Kidney (tissue), 14 donors: Measurements from ENCODE around the gene RANBP10. TPM values are rescaled to one million over a fixed set of nuclear protein-coding genes. Genes with fewer than 3 reads are reported as not detected.

Experiments
- DNase-seq, 5 donors: peaks; one replicate each; pipeline ENCODE4 v3.0.0-alpha.2; 2013 to 2020
- FAIRE-seq: peaks from 2 replicates; lab custom pipeline; 2012; peaks lifted over from hg19 to GRCh38; lab: Jason Lieb, UNC
- H3K27ac ChIP-seq, 2 donors: one replicate each; pipeline ENCODE4 v1.7.0; 2013; ENCODE audit warnings: low read depth in 2 of 2, low read length in 2 of 2, inconsistent platforms in 1 of 2
- H3K27me3 ChIP-seq: one replicate; pipeline ENCODE4 v1.7.1; 2013; ENCODE audit warnings: low read length, inconsistent platforms; ENCODE audit not compliant: control insufficient read depth, insufficient read depth
- H3K36me3 ChIP-seq, 3 donors: one replicate each; pipeline versions ENCODE4 v1.7.0 to v1.7.1; 2013; ENCODE audit warnings: low read length in 3 of 3, control low read depth in 1 of 3, inconsistent platforms in 1 of 3; ENCODE audit not compliant: insufficient read depth in 3 of 3, control insufficient read depth in 2 of 3
- H3K4me1 ChIP-seq, 3 donors: one replicate each; pipeline versions ENCODE4 v1.7.0 to v1.7.1; 2013; ENCODE audit warnings: low read length in 3 of 3, inconsistent platforms in 1 of 3, low read depth in 1 of 3; ENCODE audit not compliant: control insufficient read depth in 2 of 3, insufficient read depth in 2 of 3
- H3K4me3 ChIP-seq, 3 donors: one replicate each; pipeline versions ENCODE4 v1.7.0 to v1.8.1; 2013; ENCODE audit warnings: low read length in 3 of 3, control low read depth in 1 of 3, inconsistent platforms in 1 of 3
- H3K9ac ChIP-seq, 3 donors: one replicate each; pipeline versions ENCODE4 v1.7.0 to v1.7.1; 2013; ENCODE audit warnings: low read length in 3 of 3, control low read depth in 1 of 3, inconsistent platforms in 1 of 3
- H3K9me3 ChIP-seq, 3 donors: one replicate each; pipeline versions ENCODE4 v1.7.0 to v1.7.1; 2013; ENCODE audit warnings: low read length in 3 of 3, control low read depth in 1 of 3, inconsistent platforms in 1 of 3; ENCODE audit not compliant: control insufficient read depth in 2 of 3, insufficient read depth in 1 of 3
- CTCF ChIP-seq: IDR thresholded peaks from 3 replicates; pipeline ENCODE4 v1.5.1; 2012; ENCODE audit warnings: mild to moderate bottlenecking, moderate library complexity, borderline replicate concordance; ENCODE audit not compliant: insufficient read depth; ENCODE audit errors: extremely low read depth
- intact Hi-C: fragments of 100-400 bp; cut with DNase I; formaldehyde crosslinking; loops from one replicate; pipeline ENCODE4 v1.11.1; 2022
- polyA plus RNA-seq: library from polyadenylated mRNA; stranded (reverse); fragments of 350-450 nt; fragmentation: Illumina TruSeq; extraction: RNeasy Lipid Tissue Mini Kit (QIAGEN cat#74804); gene quantifications from one replicate; pipeline ENCODE4 v1.2.3, GENCODE V29; 2014; ENCODE audit warnings: low read depth, low replicate concordance; ENCODE audit not compliant: insufficient read depth
- total RNA-seq: library from RNA; stranded (reverse); fragmentation: NEBNext Ultra II Directional; extraction: Animal tissue kit (Norgen Biotek cat#: 25700); gene quantifications from one replicate; pipeline ENCODE4 v1.2.1, GENCODE V29; 2021
- donor health status: control.
- donor health status: control.
- donor health status: control.
- donor health status: control.
- donor health status: control.
- donor health status: DM: yes; HTN: yes; CAD: no.
- donor health status: Normal renal cell carcinoma (clear cell type).

RANBP10 gene
- total and polyA plus RNA-seq, 2 donors from 2014 or later: 7.0 to 22.3 TPM

- DNase-seq: no peak
- TF ChIP-seq CTCF: no peak
- H3K9ac ChIP-seq: peak overlapping the region; percentile 59 to 88 (median 74)
- peaks cover 14 to 40% (median 38%) of the 10 kb centered on the region in 3 donors for H3K4me1 ChIP-seq
- intact Hi-C loops: no loop called here
- no peaks in the 10 kb centered on the region for H3K9me3 ChIP-seq
- no peak for FAIRE-seq
- peak overlapping the region; percentile 71 to 83 (median 79) for H3K4me3 ChIP-seq
- H3K27me3 ChIP-seq: no peaks in the 10 kb centered on the region
- peak overlapping the region; percentile 91 to 98 for H3K27ac ChIP-seq
- no peaks in the 10 kb centered on the region for H3K36me3 ChIP-seq
These were observed 39.6 kb upstream of the RANBP10 start for GRCh38 chr16:67846063-67846319.

GRCh38 chr16:67845291-67846062 lies 39.1 kb upstream of the RANBP10 start:
- no peaks in the 10 kb centered on the region for H3K9me3 ChIP-seq
- peak overlapping the region; percentile 59 to 88 (median 74) for H3K9ac ChIP-seq
- FAIRE-seq (no peak), DNase-seq (peak in 1 of 5 donors; percentile 55)
- no peak for TF ChIP-seq CTCF
- H3K27ac ChIP-seq: peak overlapping the region; percentile 91 to 98
- peak overlapping the region; percentile 71 to 83 (median 79) for H3K4me3 ChIP-seq
- no peaks in the 10 kb centered on the region for H3K36me3 ChIP-seq
- H3K4me1 ChIP-seq: peaks cover 14 to 40% (median 38%) of the 10 kb centered on the region in 3 donors
- intact Hi-C loops: no loop called here
- H3K27me3 ChIP-seq: no peaks in the 10 kb centered on the region

GRCh38 chr16:67844497-67844896 lies 38.1 kb upstream of the RANBP10 start:
- FAIRE-seq (no peak), DNase-seq (no peak)
- Histone ChIP-seq H3K4me1 (peaks cover 14 to 40% (median 38%) of the 10 kb centered on the region in 3 donors), H3K36me3 (no peaks in the 10 kb centered on the region), H3K4me3 (peak overlapping the region in 2 of 3 donors; percentile 12 to 87), H3K27ac (peak overlapping the region in 1 of 2 donors; percentile 3), H3K9me3 (no peaks in the 10 kb centered on the region), H3K9ac (peak overlapping the region; percentile 4 to 53 (median 48)), H3K27me3 (no peaks in the 10 kb centered on the region)
- intact Hi-C loops: no loop called here
- no peak for TF ChIP-seq CTCF
